GM18498 (cell line): ENCODE data around the gene FBXO10.
A peak's percentile ranks its signal among the peaks of the same experiment; 100 is the strongest.

Source experiments
- ATAC-seq: cut with Tn5 transposase; IDR thresholded peaks from one replicate; pipeline ENCODE4 v1.9.1; 2021; ENCODE audit warnings: mild to moderate bottlenecking, moderate library complexity; ENCODE audit not compliant: unreplicated experiment

The FBXO10 gene

DNA sequence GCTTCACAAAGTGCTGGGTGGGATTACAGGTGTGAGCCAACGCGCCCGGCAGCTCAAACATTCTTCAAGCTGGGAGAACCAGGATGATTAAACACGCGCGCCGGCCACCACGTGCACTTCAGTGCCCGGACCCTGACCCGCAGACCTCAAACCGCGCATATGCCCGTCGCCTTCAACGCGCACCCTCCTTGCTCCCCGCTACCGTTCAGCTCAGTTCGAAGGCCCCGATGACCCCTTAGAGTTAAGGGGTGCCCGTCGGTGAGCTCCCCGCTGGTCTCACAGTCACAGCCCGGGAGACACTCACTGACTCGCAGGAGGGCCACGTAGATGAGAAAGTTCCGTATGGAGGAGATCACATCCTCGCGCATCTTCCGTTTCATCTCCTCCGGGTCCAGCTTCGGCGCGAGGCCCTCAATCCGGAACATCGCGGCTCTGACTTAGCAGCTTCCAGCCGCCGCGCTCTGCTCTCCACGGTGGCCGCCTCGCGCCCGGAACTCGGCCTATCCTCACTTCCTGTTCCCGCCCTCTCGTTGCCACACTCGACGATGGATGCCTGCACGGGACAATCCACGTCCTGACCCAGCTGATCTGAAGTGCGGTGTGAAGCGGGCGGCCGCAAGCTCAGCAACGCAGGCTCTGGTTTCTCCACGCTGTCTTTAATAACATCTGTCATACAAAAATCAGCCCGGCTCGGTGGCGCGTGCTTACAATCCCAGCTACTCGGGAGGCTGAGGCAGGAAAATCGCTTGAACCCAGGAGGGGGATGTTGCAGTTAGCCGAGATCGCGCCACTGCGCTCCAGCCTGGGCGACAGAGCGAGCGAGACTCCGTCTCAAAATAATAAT, 16.1 kb upstream of the FBXO10 start, which contains the start of gene TOMM5:
TOMM5 (minus strand) TSS at position 490 of the 844 bp plus-strand sequence; CDS start at position 425, 65 bp downstream.
- ATAC-seq, result peak; percentile 92

DNA sequence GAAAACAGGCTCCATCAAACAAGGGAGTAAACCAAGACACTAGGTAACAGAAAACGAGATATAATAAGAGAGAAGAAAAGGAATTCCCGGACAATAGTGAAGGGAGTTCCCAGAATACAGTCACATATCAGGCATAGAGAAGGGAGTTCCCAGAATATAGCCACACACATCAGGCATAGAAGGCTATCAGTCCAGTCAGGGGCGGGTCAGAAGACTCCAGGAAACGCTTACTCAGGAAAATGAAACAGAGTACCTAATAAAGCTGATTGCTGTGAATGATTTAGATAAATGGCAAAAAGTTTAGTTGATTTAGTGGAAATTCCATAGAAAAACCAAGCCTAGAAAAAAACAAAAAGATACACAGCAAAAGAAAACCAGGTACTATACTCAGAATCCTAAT, 11.3 kb upstream of the FBXO10 start:
- ATAC-seq, result no peak

DNA sequence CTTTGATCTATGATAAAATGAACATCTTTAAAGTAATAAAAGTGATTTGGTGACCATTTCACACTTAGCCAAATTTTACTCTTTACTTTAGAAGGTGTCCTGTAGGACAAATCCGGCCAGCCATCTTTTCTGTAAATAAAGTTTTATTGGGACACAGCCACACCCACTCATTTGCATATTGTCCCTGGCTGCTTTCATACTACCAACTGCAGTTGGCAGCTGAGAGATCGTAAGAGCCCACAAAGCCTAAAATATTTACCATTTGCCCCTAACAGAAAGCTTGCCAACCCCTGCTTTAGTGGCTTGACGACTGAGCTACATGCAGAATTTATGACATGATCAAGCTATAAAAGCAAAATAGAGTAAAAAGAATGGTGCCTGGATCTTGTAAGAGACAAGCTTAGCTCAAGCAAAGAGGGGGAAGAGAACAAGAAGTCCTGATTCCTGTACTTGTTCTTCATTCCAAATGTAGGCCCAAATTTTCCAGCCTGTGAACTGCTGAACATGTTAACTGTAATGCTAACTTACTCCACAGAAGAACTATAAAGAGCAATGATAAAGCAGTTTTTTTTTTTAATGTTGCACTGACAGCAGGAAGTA, 7.4 kb upstream of the FBXO10 start:
- no peak for ATAC-seq

DNA sequence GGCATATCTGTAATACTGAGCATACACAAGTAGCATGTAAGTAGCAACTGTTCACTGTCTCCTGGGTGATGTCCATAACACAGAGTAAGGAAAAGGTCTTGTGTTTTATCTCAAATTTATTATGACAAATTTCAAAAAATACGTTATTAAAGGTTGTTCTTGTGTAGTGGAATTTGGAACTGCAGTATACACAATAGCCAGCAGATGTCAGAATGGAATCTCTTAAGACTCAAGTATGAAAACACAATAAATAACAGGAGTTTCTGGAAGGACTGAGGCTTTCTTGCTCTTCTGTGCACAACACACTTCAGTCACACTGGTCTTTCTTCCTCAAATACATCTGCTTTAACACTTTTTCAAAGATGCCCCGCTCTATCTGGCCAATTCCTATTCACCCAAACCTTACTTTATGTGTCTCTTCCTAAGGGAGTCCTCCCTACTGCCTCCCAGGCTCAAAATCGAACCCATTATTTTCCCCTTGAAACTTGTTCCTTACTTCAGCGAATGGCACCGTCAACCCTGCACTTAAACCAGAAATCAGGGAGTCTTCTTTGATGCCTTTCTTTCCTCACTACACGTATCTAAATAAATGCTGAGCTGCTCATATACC, 6.5 kb upstream of the FBXO10 start:
- no peak for ATAC-seq

DNA sequence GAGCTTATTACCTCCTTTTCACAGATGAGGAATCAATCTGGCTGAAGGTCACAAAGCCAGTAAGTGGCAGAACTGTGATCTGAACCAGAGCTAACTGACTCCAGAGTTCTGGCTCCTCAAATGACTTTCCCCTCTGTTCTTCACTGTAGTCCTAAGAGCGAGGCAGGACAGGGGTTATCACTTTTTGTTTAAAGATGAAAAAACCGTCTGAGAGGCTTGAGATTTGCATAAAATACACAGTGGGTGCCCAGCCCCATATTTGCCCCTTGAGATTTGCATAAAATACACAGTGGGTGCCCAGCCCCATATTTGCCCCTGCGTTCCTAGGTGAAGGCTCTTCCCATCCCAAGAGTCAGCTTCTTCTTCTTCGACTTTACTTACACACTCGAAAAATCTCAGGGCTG, 667 bp downstream of the FBXO10 start:
- ATAC-seq, result peak; percentile 57

DNA sequence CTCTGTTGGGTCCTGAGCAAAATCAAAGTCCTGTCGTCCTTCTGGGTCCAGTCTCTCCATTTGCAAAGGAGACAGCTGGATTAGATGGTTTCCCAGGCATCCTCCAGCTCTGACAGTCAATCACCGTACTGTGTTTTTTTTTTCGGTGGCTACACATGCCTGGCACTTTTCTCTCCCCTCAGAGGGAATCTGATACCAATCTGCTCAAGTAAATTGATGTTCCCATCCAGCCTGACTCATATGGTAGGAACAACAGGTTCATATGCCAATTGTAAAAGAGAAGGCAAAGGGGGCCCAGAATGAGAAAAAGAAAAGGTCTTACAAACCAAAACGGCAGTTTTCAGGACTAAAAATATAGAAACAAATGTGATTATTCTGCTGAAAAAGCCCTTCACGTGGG, 1.2 kb downstream of the FBXO10 start:
- ATAC-seq, result no peak

DNA sequence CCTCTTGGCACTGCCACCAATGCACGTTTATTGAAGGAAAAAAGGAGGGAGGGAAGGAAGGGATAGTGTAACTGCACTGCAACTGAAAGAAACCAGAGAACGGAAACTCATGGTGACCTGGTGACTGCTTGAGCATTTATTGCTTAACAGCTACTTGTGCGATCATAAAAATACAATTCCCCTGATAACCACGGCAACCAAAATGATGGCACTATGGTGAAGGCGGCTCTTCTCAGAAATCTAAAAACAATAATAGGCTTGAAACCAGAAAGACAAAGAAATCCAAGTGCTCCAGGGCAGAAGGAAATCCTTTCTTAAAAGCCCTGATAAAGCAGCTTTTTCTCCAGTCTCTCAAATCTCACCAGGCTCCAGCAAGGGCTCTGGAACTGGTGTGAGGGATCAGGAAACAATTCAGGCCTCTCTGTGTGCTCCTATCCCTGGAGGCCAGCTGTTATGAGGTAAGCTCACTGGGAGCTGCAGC, 1.9 kb downstream of the FBXO10 start:
- ATAC-seq, result no peak

DNA sequence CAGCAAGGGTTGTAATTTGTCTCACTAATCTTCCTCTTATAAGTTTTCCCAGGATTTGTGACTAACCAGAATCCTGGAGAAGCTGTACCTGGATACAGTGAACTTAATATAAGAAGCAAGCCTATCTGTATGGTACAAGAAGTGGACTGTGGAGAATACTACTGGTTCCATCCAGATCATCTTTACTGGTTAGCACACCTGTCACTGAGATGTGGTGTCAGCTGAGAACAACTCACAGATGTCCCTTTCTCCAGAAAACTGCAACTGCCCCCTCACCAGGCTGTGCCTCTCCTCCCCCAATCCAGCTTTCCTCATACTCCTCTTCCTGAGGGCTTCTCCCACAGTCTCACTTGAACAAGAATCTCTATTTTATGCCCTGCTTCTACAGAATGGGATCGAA, 4.9 kb downstream of the FBXO10 start:
- no peak for ATAC-seq

DNA sequence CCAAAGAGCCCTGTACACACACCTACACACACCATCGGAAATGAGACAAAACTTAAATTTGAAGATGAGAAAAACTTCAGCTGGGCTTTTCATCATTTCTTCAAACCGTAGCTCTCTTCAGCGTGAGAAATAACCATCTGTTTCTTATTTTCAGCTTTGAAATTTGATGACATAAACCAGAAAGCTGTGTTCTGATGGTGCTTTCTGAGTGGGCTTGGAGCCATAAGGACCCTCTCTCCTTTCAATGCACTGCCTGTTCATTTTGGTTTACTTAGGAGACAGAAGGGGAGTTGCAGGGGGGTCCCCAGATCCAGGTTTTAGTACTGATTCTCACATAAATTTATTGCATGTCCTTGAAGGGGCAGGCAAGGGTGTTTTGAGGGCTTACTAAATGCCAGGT, 9.5 kb downstream of the FBXO10 start:
- ATAC-seq, result no peak

DNA sequence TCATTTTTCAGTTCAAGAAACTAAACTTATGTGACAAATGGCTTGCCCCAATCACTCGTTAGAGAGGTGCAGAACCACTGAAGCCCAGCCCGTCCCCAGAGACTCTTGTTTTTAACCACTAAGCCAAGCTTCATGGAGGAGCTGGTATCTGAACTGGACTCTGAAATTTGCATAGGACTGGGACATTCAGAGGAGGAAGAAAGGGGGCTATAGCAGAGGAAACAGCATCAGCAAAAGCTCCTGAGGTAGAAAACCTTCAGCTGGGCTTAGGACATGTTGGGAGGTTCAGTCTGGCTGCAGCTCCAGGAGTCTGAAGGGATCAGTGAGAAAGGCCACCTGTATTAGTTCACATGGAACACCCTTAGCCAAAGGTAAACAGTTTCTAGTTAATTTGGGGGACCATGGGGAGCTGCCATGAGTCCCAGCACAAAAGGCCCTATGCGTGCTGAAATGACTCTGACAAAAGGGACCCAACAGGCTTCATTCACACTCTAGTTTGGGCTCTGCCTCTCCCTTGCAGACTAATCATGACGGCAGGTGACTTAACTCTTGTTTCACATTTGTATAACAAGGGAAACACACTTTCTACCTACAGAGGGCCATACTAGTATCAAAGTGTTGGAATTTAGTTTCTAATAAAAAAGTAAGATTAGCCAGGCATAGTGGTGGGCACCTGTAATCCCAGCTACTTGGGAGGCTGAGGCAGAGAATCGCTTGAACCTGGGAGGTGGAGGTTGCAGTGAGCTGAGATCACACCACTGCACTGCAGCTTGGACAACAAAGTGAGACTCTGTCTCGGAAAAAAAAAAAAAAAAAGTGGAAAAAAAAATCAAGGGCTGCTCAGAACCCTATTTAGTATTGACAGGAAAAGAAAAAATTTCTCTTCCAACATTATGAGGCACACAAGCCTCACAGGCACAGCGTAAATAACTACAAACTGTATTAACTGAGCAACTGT, 10.2 kb downstream of the FBXO10 start:
- ATAC-seq, result peak; percentile 88

DNA sequence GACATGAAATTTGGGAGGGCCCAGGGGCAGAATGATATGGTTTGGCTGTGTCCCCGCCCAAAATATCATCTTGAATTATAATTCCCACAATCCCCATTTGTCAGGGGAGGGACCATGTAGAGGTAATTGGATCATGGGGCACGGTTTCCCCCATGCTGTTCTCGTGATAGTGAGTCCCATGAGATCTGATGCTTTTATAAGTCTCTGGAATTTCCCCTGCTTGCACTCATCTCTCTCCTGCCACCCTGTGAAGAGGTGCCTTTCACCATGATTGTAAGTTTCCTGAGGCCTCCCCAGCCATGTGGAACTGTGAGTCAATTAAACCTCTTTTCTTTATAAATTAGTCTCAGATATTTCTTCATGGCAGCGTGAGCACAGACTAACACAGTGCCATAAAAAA, 11.3 kb downstream of the FBXO10 start:
- ATAC-seq, result no peak

DNA sequence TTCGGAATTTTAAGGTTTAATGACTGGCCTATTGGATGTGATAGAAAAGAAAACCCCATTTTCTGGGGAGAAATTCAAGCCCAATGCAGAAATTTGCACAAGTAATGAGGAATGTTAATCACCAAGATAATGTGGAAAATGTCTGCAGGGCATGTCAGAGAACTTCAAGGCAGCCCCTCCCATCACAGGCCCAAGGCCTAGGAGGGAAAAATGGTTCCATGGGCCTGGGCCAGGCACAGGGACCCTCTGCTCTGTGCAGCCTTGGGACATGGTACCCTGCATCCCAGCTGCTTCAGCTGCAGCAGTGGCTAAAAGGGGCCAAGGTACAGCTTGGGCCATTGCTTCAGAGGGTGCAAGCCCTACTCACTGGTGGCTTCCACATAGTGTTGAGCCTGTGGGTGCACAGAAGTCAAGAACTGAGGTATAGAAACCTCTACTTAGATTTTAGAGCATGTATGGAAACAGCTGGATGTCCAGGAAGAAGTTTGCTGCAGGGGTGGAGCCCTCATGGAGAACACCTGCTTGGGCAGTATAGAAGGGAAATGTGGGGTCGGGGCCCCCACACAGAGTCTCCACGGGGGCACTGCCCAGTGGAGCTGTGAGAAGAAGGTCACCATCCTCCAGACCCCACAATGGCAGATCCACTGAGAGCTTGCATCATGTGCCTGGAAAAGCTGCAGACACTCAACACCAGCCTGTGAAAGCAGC, 12.2 kb downstream of the FBXO10 start:
- no peak for ATAC-seq

DNA sequence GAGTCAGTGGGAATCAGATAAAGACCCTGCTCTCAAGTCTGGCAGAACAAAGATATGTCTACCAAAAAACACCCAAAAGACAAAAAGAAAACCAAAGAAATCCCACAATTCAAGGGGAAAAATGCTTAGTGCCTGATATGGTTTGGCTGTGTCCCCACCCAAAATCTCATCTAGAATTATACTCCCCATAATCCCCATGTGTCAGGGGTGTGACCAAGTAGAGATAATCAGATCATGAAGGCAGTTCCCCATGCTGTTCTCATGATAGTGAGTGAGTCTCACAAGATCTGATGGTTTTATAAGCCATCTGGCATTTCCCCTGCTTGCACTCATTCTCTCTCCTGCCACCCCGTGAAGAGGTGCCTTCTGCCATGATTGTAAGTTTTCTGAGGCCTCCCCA, 13.4 kb downstream of the FBXO10 start:
- no peak for ATAC-seq

DNA sequence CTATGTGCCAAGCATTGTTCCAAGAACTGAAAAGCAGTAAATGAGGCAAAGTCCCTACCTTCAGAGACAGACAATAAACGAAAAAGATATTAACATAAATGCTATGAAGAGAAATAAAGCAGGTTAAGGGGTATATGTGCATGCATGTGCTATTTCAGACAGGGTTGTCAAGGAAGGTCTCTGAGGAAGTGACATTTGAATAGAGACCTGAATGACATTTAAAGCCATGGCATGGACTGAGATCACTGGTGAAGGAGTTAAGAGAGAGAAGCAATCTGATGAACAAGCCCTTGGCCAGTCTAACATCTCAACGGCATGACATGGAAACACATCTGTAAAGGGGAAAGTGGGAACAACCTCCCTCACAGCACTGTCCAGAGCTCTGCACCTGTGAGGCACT, 14.5 kb downstream of the FBXO10 start:
- no peak for ATAC-seq

DNA sequence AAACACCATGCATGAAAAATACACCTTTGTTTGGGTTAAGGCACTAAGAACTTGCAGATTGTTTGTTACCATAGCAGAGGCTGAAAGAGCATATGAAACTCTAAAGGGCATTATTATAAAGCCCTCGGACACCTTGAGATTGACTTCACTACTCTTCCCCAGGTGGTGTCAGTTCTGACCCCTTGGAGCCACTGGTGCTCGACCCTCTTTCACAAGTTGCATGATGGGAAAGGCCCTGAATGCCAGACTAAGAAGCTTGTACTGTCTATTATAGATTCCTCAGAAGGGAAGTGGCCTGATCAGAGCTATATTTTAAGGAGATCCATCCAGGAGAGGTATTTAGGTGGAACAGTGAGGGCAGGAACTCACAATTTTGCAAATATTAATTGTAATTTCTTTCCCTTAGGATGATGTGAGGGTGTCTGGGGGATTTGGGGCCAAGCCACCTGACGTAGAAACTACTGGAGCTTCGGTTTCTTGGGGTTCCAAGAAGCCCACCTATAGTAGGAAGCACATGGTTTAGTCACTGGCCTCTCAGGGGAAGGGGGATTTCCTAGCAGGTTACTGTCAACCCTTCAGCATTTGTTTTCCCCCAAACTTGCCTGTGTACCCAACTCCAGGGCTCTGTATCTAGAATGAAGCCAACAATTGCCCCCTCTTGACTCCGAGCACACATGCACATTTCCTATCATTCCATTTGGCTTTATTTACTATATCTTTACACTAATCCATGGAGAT, 16.2 kb downstream of the FBXO10 start:
- no peak for ATAC-seq

DNA sequence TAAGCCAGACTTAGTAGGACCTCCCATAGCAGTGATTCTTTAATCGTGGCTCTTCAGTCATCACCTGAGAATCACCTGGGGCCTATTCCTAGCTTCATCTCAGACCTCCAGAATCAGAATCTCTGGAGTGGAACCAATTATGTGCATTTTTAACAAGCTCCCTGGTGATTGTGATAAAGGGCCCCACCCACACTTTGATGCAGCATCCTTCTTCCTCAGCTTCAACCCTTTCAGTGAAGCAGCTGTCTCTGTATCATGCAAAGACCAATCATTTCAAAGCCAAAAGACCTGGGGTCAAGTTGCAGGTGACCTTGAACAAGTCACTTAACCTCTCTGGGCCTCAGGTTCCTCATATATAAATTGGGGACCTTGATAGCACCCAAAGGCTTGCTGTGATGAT, 17.1 kb downstream of the FBXO10 start:
- ATAC-seq, result no peak

DNA sequence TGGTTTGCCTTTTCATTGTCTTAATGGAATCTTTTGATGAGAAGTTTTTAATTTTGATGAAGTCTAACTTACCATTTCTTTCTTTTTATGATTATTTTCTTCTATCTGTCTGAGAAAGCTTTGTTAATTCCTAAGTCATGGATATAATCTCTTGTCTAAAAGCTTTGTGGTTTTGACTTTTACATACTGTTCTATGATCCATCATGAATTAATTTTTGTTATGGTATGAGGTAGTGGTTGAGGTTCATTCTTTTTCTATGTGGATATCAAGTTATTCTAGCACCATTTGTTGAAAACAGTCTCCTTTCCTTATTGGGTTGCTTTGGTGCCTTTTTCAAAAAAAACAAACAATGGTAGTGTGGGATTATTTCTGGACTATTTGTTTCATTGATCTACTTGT, 20.4 kb downstream of the FBXO10 start:
- ATAC-seq, result no peak

DNA sequence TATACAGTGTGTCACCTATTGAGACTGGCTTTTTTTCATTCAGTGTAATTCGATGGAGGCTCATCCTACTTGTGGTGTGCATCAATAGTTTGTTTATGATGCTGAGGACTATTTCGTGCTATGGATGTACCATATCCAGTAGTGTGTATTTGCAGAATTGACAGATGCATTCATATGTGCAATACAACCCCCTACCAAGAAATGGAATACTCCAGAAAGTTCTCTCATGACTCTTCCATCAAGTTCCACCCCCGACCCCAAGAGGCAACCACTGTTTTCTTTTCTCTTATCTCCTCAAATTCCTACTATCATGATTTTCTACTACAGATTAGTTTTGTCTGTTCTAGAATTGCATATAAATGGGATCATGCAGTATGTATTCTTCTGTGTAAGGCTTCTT, 21.9 kb downstream of the FBXO10 start:
- ATAC-seq, result no peak

DNA sequence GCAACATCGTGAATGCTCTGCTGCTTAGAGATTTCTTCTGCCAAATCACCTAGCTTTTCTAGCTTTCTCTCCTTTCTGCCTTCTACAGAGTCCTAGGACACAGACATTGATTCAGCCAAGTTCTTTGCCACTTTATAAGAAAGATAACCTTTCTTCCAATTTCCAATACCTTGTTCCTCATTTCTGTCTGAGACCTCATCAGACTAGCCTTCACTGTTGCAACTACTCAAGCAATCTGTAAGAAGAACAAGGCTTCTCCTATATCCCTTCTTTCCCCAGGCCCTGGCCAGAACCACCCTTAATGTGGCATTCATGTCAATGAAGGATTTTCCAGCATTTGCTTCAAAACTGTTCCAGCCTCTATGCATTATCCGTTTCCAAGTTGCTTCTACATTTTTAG, 24.3 kb downstream of the FBXO10 start:
- ATAC-seq, result no peak

DNA sequence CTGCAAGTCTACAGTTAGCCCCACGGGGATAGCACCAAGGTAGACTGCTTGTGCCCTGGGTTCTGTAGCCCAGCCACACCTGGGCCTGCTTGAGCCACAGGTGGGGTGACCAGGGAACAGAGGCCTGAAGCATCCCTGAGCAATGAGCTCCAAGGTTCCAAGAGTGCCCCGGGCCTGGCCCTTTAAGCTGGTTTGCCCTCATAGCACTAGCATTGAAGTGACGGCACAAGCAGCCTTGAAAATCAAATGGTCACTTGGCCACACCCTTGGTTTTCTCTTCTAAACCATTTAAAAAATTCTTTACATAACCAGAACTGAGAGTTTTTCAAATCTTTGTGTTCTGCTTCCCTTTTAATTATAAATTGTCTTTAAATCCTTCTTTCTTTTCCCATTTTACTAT, 24.7 kb downstream of the FBXO10 start:
- no peak for ATAC-seq
